Osteoblast (primary cell): Measurements from ENCODE around the gene EIF4A3. TPM values are rescaled to one million over a fixed set of nuclear protein-coding genes. Genes with fewer than 3 reads are reported as not detected.

Experiments
- DNase-seq: peaks from one replicate; pipeline ENCODE4 v3.0.0; 2011; ENCODE audit warnings: low spot score, mixed read lengths; ENCODE audit not compliant: insufficient read length; ENCODE audit errors: missing footprints
- H2AFZ ChIP-seq: 2 replicates; pipeline ENCODE4 v1.6.0; 2011; ENCODE audit warnings: mild to moderate bottlenecking, low read length
- H3K27ac ChIP-seq: 2 replicates; pipeline ENCODE4 v1.5.1; 2011; ENCODE audit warnings: mild to moderate bottlenecking, low read depth, low read length, moderate library complexity
- H3K27me3 ChIP-seq: 2 replicates; pipeline ENCODE4 v1.6.0; 2012; ENCODE audit warnings: mild to moderate bottlenecking, control low read depth, inconsistent platforms, low read length, moderate library complexity; ENCODE audit not compliant: insufficient read depth
- H3K36me3 ChIP-seq: 2 replicates; pipeline ENCODE4 v1.5.1; 2011; ENCODE audit warnings: mild to moderate bottlenecking, low read length, control low read depth, moderate library complexity; ENCODE audit not compliant: insufficient read depth
- H3K4me1 ChIP-seq: 2 replicates; pipeline ENCODE4 v1.5.1; 2011; ENCODE audit warnings: mild to moderate bottlenecking, low read length, control low read depth, moderate library complexity; ENCODE audit not compliant: insufficient read depth
- H3K4me2 ChIP-seq: 2 replicates; pipeline ENCODE4 v1.6.0; 2011; ENCODE audit warnings: mild to moderate bottlenecking, low read length; ENCODE audit not compliant: insufficient read depth
- H3K4me3 ChIP-seq: fragments of 200-600 bp; sonication (generic); 3 replicates; pipeline ENCODE4 v1.5.1; 2012; ENCODE audit warnings: mild to moderate bottlenecking, low read length, inconsistent platforms; ENCODE audit not compliant: insufficient read depth
- H3K79me2 ChIP-seq: 2 replicates; pipeline ENCODE4 v1.6.0; 2012; ENCODE audit warnings: mild to moderate bottlenecking, low read length, control low read depth, inconsistent platforms; ENCODE audit not compliant: insufficient read depth
- H3K9me3 ChIP-seq: 2 replicates; pipeline ENCODE4 v1.5.1; 2011; ENCODE audit warnings: low read depth, low read length, control low read depth
- H4K20me1 ChIP-seq: 2 replicates; pipeline ENCODE4 v1.6.0; 2012; ENCODE audit warnings: mild to moderate bottlenecking, low read length, control low read depth; ENCODE audit not compliant: insufficient read depth
- CTCF ChIP-seq: IDR thresholded peaks from 2 replicates; pipeline ENCODE4 v1.5.1; 2011; ENCODE audit warnings: mild to moderate bottlenecking, low read depth, low read length, moderate library complexity; ENCODE audit errors: extremely low read depth
- total RNA-seq: library from RNA; depleted of rRNA; stranded (reverse); fragments of >200 nt; gene quantifications from 2 replicates; pipeline ENCODE4 v1.2.3, GENCODE V29; 2012

EIF4A3 gene
- total RNA-seq, 1 donor: 44.5 TPM

DNA sequence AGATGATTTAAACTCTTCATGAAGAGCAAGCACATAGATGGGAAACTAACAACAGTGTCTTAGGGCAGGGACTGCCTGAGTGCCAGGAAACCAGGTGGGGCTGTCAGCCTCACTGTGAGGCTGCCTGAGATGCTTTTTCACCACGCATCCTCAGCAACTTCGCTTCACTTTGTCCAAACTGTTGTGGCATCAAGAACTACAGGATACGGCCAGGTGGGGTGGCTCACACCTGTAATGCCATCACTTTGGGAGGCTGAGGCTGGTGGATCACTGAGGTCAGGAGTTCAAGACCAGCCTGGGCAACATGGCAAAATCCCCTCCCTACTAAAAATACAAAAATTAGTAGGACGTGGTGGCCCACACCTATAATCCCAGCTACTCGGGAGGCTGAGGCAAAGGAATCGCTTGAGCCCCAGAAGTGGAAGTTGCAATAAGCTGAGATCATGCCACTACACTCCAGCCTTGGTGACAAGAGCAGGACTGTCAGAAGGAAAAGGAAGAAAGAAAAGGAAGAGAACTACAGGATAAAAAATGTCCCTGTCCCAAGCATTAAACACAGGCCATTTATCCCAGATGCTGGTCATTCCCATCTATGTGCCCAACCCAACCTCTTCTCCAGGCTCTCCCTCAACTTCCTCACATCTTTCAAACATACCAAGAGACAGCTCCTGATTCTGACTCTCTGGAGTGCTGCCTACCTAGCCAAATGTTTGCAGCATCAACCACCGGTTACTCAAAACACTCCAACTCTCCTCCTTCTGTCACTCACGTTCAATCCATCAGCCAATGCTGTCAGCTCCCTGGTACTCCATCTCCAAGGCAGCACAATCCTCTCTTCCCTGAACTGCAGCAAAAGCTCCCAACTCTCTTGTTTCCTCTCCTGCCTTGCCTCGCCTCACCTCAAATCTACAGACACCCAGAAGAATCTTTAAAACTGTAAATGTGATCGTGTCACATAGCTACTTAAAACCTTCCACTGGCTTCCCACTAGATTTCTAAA lies 1.6 kb downstream of the EIF4A3 start:
- DNase-seq: peak; percentile 77
- TF ChIP-seq CTCF: no peak
- H3K79me2 ChIP-seq: peaks cover 63% of the 10 kb centered on the region
- peak overlapping the region; percentile 77 for H3K27ac ChIP-seq
- H3K27me3 ChIP-seq: no peaks in the 10 kb centered on the region
- H3K4me2 ChIP-seq: peak overlapping the region; percentile 84
- peaks cover 21% of the 10 kb centered on the region for H3K4me1 ChIP-seq
- H4K20me1 ChIP-seq: peaks cover 30% of the 10 kb centered on the region
- H2AFZ ChIP-seq: no peak overlapping the region
- peaks cover 42% of the 10 kb centered on the region for H3K36me3 ChIP-seq
- H3K9me3 ChIP-seq: no peaks in the 10 kb centered on the region
- peak overlapping the region; percentile 97 for H3K4me3 ChIP-seq

- Histone ChIP-seq H3K4me2 (no peak overlapping the region), H3K9me3 (no peaks in the 10 kb centered on the region), H3K36me3 (peaks cover 66% of the 10 kb centered on the region), H3K79me2 (peaks cover 58% of the 10 kb centered on the region), H3K4me1 (peaks cover 15% of the 10 kb centered on the region), H4K20me1 (peaks cover 30% of the 10 kb centered on the region), H3K4me3 (no peak overlapping the region), H3K27ac (no peak overlapping the region), H3K27me3 (no peaks in the 10 kb centered on the region), H2AFZ (no peak overlapping the region)
- TF ChIP-seq CTCF: no peak
- no peak for DNase-seq
These were observed 4.0 kb downstream of the EIF4A3 start for GRCh38 chr17:80142929-80143328.

DNA sequence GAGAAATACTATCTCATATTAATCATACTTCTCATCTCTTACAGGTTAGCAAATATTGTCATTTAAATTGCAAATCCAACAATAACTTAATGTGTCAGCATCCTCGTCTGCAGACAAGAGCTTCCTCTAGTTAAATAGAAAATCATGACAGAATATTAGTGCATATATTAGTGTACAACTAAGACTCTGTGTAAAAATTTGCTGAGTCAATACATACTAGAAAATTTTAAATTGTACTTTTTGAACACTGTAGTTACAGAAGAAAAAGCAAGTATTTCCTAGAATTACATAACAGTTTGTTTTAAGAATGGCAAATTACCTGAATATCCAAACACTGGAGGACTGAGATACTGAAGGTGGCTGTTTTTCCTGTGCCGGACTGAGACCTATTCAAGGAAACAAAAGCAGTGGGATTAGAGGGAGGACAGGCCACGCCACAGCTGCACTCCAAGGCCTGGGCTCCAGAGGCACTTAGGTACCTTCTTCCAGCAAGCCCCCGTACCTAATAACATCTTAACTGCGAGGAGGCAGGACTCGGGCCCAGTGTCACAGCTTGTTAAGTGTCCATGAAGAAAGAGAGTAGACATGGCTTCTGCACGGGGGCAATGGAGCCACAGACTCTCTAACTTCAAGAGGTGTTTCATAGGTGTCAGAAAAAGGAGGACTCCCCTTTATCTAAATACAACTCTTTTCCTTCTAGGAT lies 5.3 kb downstream of the EIF4A3 start:
- TF ChIP-seq CTCF: no peak
- Histone ChIP-seq H3K79me2 (peaks cover 48% of the 10 kb centered on the region), H4K20me1 (peaks cover 30% of the 10 kb centered on the region), H3K27me3 (no peaks in the 10 kb centered on the region), H3K27ac (no peak overlapping the region), H3K36me3 (peaks cover 79% of the 10 kb centered on the region), H3K4me1 (peaks cover 15% of the 10 kb centered on the region), H3K4me3 (no peak overlapping the region), H3K9me3 (no peaks in the 10 kb centered on the region), H3K4me2 (no peak overlapping the region), H2AFZ (no peak overlapping the region)
- DNase-seq: no peak
